DOHH2 (cell line): Measurements from ENCODE around the gene CEACAM7.

ENCODE experiments used
- H3F3A ChIP-seq: fragments of 200-600 bp; sonication (generic), shearing (Covaris generic); 2 replicates; pipeline ENCODE4 v1.6.0; 2016; ENCODE audit warnings: antibody characterized with exemption, mild to moderate bottlenecking; ENCODE audit not compliant: control insufficient read depth, insufficient read depth
- H3K27ac ChIP-seq: fragments of 200-600 bp; sonication (generic); 2 replicates; pipeline ENCODE4 v1.5.1; 2014; ENCODE audit warnings: low read depth, mild to moderate bottlenecking, low read length, moderate library complexity
- H3K27me3 ChIP-seq: fragments of 200-600 bp; sonication (generic); 2 replicates; pipeline ENCODE4 v1.6.1; 2014; ENCODE audit warnings: mild to moderate bottlenecking, low read length, mixed read lengths; ENCODE audit not compliant: control insufficient read depth
- H3K36me3 ChIP-seq: fragments of 200-600 bp; sonication (generic); 2 replicates; pipeline ENCODE4 v1.6.1; 2014; ENCODE audit warnings: mild to moderate bottlenecking, low read length, moderate library complexity, mixed read lengths; ENCODE audit not compliant: control insufficient read depth
- H3K4me1 ChIP-seq: fragments of 200-600 bp; sonication (generic); 2 replicates; pipeline ENCODE4 v1.6.1; 2014; ENCODE audit warnings: mild to moderate bottlenecking, low read length, mixed read lengths; ENCODE audit not compliant: control insufficient read depth
- H3K4me2 ChIP-seq: fragments of 200-600 bp; sonication (generic); 2 replicates; pipeline ENCODE4 v1.6.0; 2014; ENCODE audit warnings: mild to moderate bottlenecking, low read length, moderate library complexity
- H3K4me3 ChIP-seq: fragments of 200-600 bp; sonication (generic); 2 replicates; pipeline ENCODE4 v1.5.1; 2014; ENCODE audit warnings: mild to moderate bottlenecking, low read length, mixed read lengths
- H3K79me2 ChIP-seq: fragments of 200-600 bp; sonication (generic); 2 replicates; pipeline ENCODE4 v1.6.1; 2014; ENCODE audit warnings: mild to moderate bottlenecking, low read length, mixed read lengths; ENCODE audit not compliant: control insufficient read depth
- H3K9me2 ChIP-seq: fragments of 200-600 bp; sonication (generic); replicated peaks from 2 replicates; pipeline ENCODE4 v1.6.1; 2014; ENCODE audit warnings: mild to moderate bottlenecking, low read length, mixed read lengths; ENCODE audit not compliant: control insufficient read depth
- H3K9me3 ChIP-seq: fragments of 200-600 bp; sonication (generic); 2 replicates; pipeline ENCODE4 v1.6.1; 2014; ENCODE audit warnings: antibody characterized with exemption, low read length, mixed read lengths; ENCODE audit not compliant: control insufficient read depth, insufficient read depth
- H4K20me1 ChIP-seq: fragments of 200-600 bp; sonication (generic); 2 replicates; pipeline ENCODE4 v1.6.0; 2014; ENCODE audit warnings: low read depth, mild to moderate bottlenecking, antibody characterized with exemption, low read length, moderate library complexity; ENCODE audit not compliant: control insufficient read depth, insufficient read depth
- CTCF ChIP-seq: fragments of 200-600 bp; sonication (generic); IDR thresholded peaks from one replicate; pipeline ENCODE4 v1.5.1; 2014; ENCODE audit warnings: antibody characterized with exemption, mild to moderate bottlenecking, low read depth, low read length; ENCODE audit not compliant: poor library complexity, severe bottlenecking
- EZH2phosphoT487 ChIP-seq: fragments of 200-600 bp; sonication (generic); IDR thresholded peaks from 2 replicates; pipeline ENCODE4 v1.6.1; 2017; ENCODE audit warnings: borderline replicate concordance, mild to moderate bottlenecking, antibody characterized with exemption, low read length, moderate library complexity, mixed read lengths

Gene CEACAM7

GRCh38 chr19:41697198-41697855, 9.3 kb upstream of the CEACAM7 start:
- Histone ChIP-seq H3K27me3 (peaks cover 4% of the 10 kb centered on the region; the same call in 1 of the 2 replicates), H3K27ac (no peak overlapping the region), H3F3A (no peaks in the 10 kb centered on the region), H3K4me3 (no peak overlapping the region), H3K4me2 (no peak overlapping the region), H3K9me3 (no peaks in the 10 kb centered on the region), H4K20me1 (no peaks in the 10 kb centered on the region; the same call in 1 of the 2 replicates), H3K36me3 (no peaks in the 10 kb centered on the region), H3K9me2 (no peaks in the 10 kb centered on the region), H3K4me1 (no peaks in the 10 kb centered on the region), H3K79me2 (no peaks in the 10 kb centered on the region)
- TF ChIP-seq CTCF: no peak
- no peak for TF ChIP-seq EZH2phosphoT487

- Histone ChIP-seq H3K27me3 (peaks cover 4% of the 10 kb centered on the region; the same call in 1 of the 2 replicates), H3K9me3 (no peaks in the 10 kb centered on the region), H3F3A (no peaks in the 10 kb centered on the region), H3K4me1 (no peaks in the 10 kb centered on the region), H3K27ac (no peak overlapping the region), H3K9me2 (no peaks in the 10 kb centered on the region), H4K20me1 (no peaks in the 10 kb centered on the region; the same call in 1 of the 2 replicates), H3K36me3 (no peaks in the 10 kb centered on the region), H3K4me2 (no peak overlapping the region), H3K79me2 (no peaks in the 10 kb centered on the region), H3K4me3 (no peak overlapping the region)
- TF ChIP-seq CTCF (no peak), EZH2phosphoT487 (no peak)
Measured at GRCh38 chr19:41696402-41697197, 8.5 kb upstream of the CEACAM7 start.

- Histone ChIP-seq H3K9me3 (no peaks in the 10 kb centered on the region), H4K20me1 (no peaks in the 10 kb centered on the region; the same call in 1 of the 2 replicates), H3K4me2 (no peak overlapping the region), H3K27ac (no peak overlapping the region), H3K4me3 (no peak overlapping the region), H3K27me3 (peaks cover 4% of the 10 kb centered on the region; the same call in 1 of the 2 replicates), H3K9me2 (no peaks in the 10 kb centered on the region), H3K36me3 (no peaks in the 10 kb centered on the region), H3K4me1 (no peaks in the 10 kb centered on the region), H3F3A (no peaks in the 10 kb centered on the region), H3K79me2 (no peaks in the 10 kb centered on the region)
- no peak for TF ChIP-seq EZH2phosphoT487
- TF ChIP-seq CTCF: no peak
Measured at GRCh38 chr19:41695745-41696144, 7.7 kb upstream of the CEACAM7 start.
